A549 (cell line): ENCODE measurements around the gene KIF3B.

Source experiments
- CTCF ChIP-seq: fragments of >200 bp; sonication (Bioruptor Twin); formaldehyde crosslinking; IDR thresholded peaks from 3 replicates; pipeline ENCODE4 v1.5.1; 2016
- EP300 ChIP-seq, 2 experiments: fragments of >200 bp; sonication (Bioruptor Twin); formaldehyde crosslinking; IDR thresholded peaks; 2 replicates in 1 of 2; 3 replicates in 1 of 2; pipeline ENCODE4 v1.6.1; 2016 to 2017
- JUN ChIP-seq, 2 experiments: fragments of >200 bp; sonication (Bioruptor Twin); formaldehyde crosslinking; IDR thresholded peaks; 2 replicates in 1 of 2; 3 replicates in 1 of 2; pipeline ENCODE4 v1.6.1; 2016 to 2017
- MAZ ChIP-seq: fragments of 150-350 bp; IDR thresholded peaks from 2 replicates; pipeline ENCODE4 v1.6.1; 2014; ENCODE audit warnings: antibody characterized with exemption, low read depth, low read length, borderline replicate concordance
- POLR2A ChIP-seq: IDR thresholded peaks from 2 replicates; pipeline ENCODE4 v1.6.1; 2012; ENCODE audit warnings: mild to moderate bottlenecking, low read length
- POLR2AphosphoS2 ChIP-seq: conservative IDR thresholded peaks from 2 replicates; pipeline ENCODE4 v1.6.1; 2012; ENCODE audit warnings: low read length, improper control_type of control experiment, inconsistent platforms
- REST ChIP-seq: fragments of 200-600 bp; sonication (generic); IDR thresholded peaks from 2 replicates; pipeline ENCODE4 v1.6.1; 2016; ENCODE audit warnings: antibody characterized with exemption, mild to moderate bottlenecking, moderate library complexity
- SMC3 ChIP-seq: fragments of >200 bp; sonication (Bioruptor Twin); formaldehyde crosslinking; IDR thresholded peaks from 3 replicates; pipeline ENCODE4 v1.6.1; 2018; ENCODE audit warnings: inconsistent platforms

- TF ChIP-seq REST (no peak), POLR2A (no peak), POLR2AphosphoS2 (no peak), EP300 (IDR thresholded peaks at IDR 0.05) (no peak), SMC3 (no peak), CTCF (no peak), MAZ (no peak), JUN (IDR thresholded peaks at IDR 0.05) (no peak)
These were observed 86.0 kb downstream of the KIF3B start for GRCh38 chr20:32363492-32363891.
